WTC11 (cell line): ENCODE measurements around the gene RALBP1.

Source experiments
- ATF1 ChIP-seq: sonication (generic); formaldehyde crosslinking; IDR thresholded peaks from 2 replicates; pipeline ENCODE4 v1.8.1; 2023; ENCODE audit warnings: mild to moderate bottlenecking, moderate library complexity, missing genetic modification reagents
- CREB1 ChIP-seq: sonication (generic); formaldehyde crosslinking; IDR thresholded peaks from 2 replicates; pipeline ENCODE4 v1.8.0; 2023; ENCODE audit warnings: mild to moderate bottlenecking, missing genetic modification reagents
- CREM ChIP-seq: sonication (generic); formaldehyde crosslinking; IDR thresholded peaks from 2 replicates; pipeline ENCODE4 v1.8.1; 2022; ENCODE audit warnings: mild to moderate bottlenecking, missing genetic modification reagents, moderate library complexity
- ESRRA ChIP-seq: sonication (generic); formaldehyde crosslinking; IDR thresholded peaks from 2 replicates; pipeline ENCODE4 v1.8.1; 2022; ENCODE audit warnings: mild to moderate bottlenecking, missing genetic modification reagents, borderline replicate concordance
- FOXK1 ChIP-seq: sonication (generic); formaldehyde crosslinking; IDR thresholded peaks from 2 replicates; pipeline ENCODE4 v1.8.0; 2022; ENCODE audit warnings: mild to moderate bottlenecking, moderate library complexity, missing genetic modification reagents
- MXD4 ChIP-seq: fragments of 250-450 bp; sonication (Bioruptor Pico); IDR thresholded peaks from 2 replicates; pipeline ENCODE4 v1.8.0; 2021; ENCODE audit warnings: mild to moderate bottlenecking, moderate library complexity, borderline replicate concordance
- MYBL2 ChIP-seq: sonication (generic); formaldehyde crosslinking; IDR thresholded peaks from 2 replicates; pipeline ENCODE4 v1.8.1; 2023; ENCODE audit warnings: mild to moderate bottlenecking, moderate library complexity, missing genetic modification reagents
- SMAD3 ChIP-seq: sonication (generic); formaldehyde crosslinking; IDR thresholded peaks from 2 replicates; pipeline ENCODE4 v1.8.0; 2022; ENCODE audit warnings: missing genetic modification reagents, mild to moderate bottlenecking, borderline replicate concordance
- SP1 ChIP-seq: sonication (generic); formaldehyde crosslinking; conservative IDR thresholded peaks from 2 replicates; pipeline ENCODE4 v1.8.1; 2022; ENCODE audit warnings: missing genetic modification reagents
- TEAD4 ChIP-seq: sonication (generic); formaldehyde crosslinking; IDR thresholded peaks from 2 replicates; pipeline ENCODE4 v1.8.0; 2022; ENCODE audit warnings: mild to moderate bottlenecking, missing genetic modification reagents
- ZBTB21 ChIP-seq: sonication (generic); formaldehyde crosslinking; IDR thresholded peaks from 2 replicates; pipeline ENCODE4 v1.8.1; 2023; ENCODE audit warnings: mild to moderate bottlenecking, missing genetic modification reagents, borderline replicate concordance
- TF ChIP-seq, protein P1 (sequence below): fragments of 200-600 bp; IDR thresholded peaks from 2 replicates; pipeline ENCODE4 v1.8.0; 2022; ENCODE audit warnings: antibody characterized with exemption
- TF ChIP-seq, protein P2 (sequence below): sonication (generic); formaldehyde crosslinking; IDR thresholded peaks from 2 replicates; pipeline ENCODE4 v1.8.0; 2022; ENCODE audit warnings: mild to moderate bottlenecking, missing genetic modification reagents

DNA sequence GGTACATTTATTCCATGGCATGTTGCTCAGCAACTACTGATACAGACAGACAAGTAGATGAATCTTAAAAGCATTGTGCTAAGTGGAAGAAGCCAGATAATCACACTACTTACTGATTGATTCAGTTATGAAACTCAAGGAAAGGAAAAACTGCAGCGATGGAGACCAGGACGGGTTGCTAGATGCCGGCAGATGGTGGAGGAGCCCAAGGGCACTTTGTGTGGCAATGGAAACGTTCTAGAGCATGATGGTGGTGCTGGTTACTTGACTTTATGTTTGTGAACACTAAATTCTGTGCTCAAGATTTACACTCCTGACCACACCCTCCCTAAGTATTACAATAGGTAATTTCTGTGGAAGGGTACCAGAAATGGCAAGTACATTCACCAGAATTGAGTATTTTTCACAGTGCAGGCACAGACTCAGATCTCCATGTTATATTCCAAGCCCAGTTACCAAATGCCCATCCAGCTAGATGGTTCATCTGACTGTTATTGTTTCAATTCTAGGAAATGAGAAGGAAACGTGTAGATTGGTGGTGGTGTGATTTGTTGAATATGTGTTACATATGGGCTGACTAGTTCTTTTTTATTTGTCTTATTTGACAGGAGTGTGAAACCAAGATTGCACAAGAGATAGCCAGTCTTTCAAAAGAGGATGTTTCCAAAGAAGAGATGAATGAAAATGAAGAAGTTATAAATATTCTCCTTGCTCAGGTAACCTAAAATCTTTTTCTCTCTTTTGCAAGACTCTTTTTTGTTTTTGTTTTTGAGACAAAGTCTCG, 55.1 kb downstream of the RALBP1 start:
- TF ChIP-seq, protein P1, sequence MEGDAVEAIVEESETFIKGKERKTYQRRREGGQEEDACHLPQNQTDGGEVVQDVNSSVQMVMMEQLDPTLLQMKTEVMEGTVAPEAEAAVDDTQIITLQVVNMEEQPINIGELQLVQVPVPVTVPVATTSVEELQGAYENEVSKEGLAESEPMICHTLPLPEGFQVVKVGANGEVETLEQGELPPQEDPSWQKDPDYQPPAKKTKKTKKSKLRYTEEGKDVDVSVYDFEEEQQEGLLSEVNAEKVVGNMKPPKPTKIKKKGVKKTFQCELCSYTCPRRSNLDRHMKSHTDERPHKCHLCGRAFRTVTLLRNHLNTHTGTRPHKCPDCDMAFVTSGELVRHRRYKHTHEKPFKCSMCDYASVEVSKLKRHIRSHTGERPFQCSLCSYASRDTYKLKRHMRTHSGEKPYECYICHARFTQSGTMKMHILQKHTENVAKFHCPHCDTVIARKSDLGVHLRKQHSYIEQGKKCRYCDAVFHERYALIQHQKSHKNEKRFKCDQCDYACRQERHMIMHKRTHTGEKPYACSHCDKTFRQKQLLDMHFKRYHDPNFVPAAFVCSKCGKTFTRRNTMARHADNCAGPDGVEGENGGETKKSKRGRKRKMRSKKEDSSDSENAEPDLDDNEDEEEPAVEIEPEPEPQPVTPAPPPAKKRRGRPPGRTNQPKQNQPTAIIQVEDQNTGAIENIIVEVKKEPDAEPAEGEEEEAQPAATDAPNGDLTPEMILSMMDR: no peak
- TF ChIP-seq MYBL2 (CRISPR knock-in tag) (no peak), TEAD4 (CRISPR knock-in tag) (no peak), CREM (CRISPR knock-in tag) (no peak), CREB1 (no peak), SP1 (CRISPR knock-in tag) (no peak), ATF1 (no peak), FOXK1 (CRISPR knock-in tag) (no peak), ESRRA (CRISPR knock-in tag) (no peak), MXD4 (no peak), ZBTB21 (CRISPR knock-in tag) (no peak), SMAD3 (CRISPR knock-in tag) (no peak)
- TF ChIP-seq, protein P2, sequence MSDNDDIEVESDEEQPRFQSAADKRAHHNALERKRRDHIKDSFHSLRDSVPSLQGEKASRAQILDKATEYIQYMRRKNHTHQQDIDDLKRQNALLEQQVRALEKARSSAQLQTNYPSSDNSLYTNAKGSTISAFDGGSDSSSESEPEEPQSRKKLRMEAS (CRISPR knock-in tag): no peak
